Hematopoietic multipotent progenitor cell treated with erythropoietin and hydrocortisone succinate and interleukin-3 and kit ligand, for 8 days (in vitro differentiated cells): ENCODE data around the gene SGSM2.

Experiments
- DNase-seq: peaks from one replicate; pipeline ENCODE4 v3.0.0-alpha.2; 2015

SGSM2 gene

DNA sequence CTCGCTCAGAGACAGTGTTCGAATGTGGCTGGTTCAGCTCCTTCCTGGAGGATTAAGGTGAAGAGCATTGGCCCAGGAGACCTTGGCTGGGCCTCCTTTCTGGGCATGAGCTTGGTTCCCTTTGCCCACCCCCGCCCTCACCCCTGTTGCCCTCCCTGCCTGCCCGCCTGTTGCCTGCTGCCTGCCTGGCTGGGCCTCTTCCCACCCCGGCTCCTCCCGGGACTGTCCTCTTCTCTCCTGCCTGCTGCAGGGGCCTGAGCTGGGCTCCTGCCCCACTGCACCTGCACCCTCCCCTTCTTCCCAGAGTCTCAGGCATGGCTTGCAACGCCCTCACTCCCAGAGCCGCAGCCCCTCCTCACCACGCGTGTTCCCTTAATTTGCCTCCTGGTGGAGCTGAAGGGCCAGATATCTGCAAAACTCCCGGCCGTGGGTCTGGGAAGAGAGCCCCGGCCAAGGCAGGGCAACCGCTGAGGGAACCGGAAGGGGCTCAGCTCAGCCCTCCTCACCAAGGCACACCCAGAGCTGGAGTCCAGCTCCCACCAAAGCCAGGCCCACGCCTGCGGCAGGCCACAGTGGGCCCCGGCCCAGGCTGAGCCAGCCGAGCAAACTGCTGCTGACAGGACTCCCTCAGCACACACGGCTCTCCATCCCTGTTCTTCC is 32.4 kb downstream of the SGSM2 start:
- DNase-seq: no peak

DNA sequence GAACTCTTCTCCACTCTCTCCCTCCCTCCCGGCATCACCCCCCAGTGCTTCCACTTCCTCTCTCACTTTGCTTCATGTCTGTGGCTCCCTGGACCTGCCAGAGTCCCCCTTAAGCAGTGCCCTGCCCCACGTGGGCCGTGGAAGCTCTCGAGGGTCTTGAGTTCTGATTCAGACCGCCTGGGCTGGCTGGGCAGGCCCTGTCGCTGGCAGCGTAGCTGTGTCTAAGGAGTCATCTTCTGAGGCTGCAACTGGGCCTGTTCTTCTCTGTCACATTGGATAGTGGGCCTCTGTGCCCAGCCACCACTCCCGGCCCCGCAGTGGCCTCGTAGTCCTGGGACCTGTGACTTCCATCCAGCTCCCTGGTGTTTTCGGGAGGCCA is 32.9 kb downstream of the SGSM2 start:
- no peak for DNase-seq

DNA sequence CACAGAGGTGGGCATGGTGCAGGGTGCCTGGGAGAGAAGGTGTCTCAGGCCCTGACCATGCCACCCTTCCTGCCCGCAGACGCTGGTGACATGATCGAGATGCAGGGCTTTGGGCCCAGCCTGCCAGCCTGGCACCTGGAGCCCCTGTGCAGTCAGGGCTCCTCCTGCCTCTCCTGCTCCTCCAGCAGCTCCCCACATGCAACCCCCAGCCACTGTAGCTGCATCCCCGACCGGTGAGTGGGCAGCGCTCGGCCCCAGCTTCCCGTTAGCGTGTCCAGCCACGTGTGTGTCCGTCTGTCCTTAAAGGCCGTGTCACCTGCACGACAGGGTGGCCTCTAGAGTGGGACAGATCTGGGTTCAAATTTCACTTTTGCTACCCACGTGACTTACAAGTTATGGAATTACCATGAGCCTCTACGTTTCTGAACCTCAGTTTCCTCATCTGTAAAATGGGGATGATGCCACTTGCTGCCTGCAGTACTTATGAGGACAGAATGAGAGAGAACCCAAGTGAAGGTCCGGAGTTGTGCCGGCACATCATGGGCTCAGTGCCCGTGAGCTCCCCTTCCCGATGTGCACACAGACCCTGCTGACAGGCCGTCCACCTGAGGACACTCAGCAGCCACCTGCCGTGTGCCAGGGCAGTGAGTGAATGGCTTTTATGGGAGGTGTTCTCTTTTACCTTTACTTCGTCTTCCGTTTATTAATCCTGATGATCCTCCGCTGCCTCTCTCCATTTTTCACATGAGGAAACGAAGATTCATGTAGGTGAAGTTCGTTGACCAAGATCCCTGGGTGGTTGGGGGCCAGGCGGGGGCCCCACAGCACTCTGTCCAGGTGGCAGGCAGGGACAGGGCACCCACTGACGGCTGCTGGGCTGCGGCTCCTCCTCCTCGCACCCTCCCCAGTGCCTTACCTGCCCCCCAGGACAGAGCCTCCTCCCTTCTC is 34.2 kb downstream of the SGSM2 start:
- DNase-seq: no peak

DNA sequence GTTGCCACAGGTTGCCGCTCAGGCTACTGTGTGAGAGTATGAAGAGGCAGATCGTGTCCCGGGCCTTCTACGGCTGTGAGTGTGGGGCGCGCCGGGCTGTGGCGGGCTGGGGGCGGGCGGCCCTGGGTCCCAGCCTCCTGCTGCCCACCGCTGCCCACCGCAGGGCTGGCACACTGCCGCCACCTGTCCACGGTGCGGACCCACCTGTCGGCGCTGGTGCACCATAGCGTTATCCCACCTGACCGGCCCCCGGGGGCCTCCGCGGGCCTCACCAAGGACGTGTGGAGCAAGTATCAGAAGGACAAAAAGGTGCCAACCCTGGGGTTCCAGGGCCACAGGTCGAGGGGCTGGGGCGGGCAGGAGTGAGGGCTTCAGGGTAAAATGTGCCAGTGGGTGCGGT is 34.9 kb downstream of the SGSM2 start:
- no peak for DNase-seq

DNA sequence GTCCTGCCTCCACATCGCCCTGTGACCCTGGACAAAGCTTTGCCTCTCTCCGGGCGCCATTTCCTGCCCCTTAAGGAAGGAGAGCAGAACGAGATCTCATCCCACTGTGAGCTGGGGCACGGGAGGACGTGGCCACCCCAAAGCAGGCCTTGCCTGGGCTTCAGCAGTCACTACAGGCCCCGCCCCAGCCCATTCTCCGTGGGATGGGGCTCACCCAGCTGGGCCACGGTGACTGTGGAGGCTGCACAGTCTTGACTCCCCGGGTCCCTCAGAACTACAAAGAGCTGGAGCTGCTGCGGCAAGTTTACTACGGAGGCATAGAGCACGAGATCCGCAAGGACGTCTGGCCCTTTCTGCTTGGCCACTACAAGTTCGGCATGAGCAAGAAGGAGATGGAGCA is 35.4 kb downstream of the SGSM2 start:
- no peak for DNase-seq

DNA sequence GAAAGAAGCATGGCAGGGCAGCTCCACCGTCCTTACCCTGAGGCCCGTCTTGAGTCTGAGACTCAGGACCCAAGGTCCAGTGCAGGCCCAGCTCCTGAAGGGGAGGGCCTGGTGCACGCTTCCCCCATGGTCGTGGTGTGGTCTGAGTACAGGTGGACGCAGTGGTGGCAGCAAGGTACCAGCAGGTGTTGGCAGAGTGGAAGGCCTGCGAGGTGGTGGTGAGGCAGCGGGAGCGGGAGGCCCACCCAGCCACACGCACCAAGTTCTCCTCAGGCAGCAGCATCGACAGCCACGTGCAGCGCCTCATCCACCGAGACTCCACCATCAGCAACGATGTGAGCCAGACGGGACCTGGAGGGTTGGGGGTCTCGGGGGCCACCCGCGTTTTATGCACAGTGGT is 35.9 kb downstream of the SGSM2 start:
- no peak for DNase-seq

DNA sequence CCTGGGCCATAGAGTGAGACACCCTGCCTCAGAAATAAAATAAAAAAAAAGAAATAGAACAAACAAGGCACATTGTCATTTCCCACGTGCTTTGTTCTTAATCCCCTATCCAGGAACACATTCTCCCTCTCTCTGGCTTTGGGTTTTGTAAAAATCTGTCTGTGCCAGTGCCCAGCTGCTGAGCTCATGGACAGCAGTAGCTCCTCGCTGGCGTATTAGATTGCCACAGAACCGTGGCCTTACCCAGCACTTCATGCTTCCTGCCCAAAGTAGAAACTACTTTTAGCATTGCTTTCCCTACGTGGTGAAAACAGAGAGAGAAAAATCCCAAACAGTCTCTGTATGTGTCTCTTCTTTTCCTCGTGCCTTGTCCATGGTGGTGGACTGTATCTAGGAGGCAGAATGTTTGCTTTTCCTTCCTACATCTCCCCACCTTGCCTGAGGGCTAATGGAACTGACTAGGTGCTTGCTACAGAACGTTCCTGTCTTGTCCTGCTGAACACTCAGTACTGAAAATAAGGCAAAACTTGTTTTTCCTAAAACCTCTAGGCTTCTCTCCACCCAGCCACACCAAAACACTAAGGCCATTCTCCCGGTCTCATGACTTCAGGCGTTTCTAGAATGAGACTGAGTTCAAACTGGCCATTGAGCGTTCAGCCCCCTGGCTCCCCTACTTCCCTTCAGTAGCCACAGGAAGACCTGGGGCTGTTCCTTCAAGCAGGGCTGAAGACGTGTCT is 37.4 kb downstream of the SGSM2 start:
- no peak for DNase-seq

DNA sequence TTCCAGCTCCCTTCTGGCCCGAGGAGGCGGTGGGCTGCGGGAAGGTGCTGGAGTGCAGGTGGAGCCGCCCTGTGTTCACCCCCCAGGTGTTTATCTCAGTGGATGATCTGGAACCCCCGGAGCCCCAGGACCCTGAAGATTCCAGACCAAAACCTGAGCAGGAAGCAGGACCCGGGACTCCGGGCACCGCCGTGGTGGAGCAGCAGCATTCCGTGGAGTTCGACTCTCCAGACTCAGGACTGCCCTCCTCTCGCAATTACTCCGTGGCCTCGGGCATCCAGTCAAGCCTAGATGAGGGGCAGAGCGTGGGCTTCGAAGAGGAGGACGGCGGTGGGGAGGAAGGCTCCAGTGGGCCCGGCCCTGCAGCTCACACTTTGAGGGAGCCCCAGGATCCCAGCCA is 38.1 kb downstream of the SGSM2 start:
- no peak for DNase-seq

DNA sequence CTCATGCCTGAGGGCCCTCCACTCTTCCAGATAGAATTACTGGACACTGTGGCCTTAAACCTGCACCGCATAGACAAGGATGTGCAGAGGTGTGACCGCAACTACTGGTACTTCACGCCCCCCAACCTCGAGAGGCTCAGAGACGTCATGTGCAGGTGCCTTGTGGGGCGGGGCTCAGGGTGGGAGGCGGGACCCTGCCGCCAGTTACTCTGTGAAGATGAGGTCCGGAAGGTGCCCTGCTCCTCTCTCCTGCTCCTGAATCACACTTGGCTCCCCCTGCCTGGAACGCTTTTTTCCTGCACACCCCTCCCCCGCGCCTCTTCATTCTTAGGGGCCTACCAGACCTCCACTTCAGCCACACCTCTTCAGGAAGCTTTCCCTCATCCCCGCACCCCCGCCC is 38.8 kb downstream of the SGSM2 start:
- no peak for DNase-seq

DNA sequence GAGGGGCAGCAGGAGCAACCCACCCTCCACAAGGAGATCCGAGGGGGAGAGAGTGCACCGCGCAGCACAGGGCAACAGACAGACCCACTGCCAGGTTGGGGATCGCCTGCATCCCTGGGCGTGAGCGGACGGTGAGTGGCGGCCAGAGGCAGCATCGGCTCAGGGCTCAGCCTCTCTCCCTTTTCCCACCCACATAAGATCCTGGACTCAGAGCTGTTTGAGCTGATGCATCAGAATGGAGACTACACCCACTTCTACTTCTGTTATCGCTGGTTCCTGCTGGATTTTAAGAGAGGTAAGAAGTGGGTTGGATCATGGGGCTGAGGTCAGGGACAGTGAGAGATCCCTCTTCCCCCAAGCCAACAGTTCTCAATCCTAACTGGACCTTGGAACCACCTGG is 40.4 kb downstream of the SGSM2 start:
- DNase-seq: no peak

DNA sequence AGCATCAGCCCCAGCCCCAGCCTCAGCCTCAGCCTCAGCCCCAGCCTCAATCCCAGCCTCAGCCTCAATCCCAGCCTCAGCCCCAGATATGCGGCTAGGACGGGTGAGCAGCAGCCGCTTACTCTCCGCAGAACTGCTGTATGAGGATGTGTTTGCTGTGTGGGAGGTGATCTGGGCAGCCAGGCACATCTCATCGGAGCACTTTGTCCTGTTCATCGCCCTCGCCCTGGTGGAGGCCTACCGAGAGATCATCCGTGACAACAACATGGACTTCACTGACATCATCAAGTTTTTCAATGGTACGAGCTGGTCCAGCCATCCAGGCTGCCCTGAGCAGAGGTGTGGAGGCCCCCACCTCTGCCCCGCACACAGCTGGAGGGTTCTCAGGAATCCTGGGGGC is 41.6 kb downstream of the SGSM2 start:
- no peak for DNase-seq

DNA sequence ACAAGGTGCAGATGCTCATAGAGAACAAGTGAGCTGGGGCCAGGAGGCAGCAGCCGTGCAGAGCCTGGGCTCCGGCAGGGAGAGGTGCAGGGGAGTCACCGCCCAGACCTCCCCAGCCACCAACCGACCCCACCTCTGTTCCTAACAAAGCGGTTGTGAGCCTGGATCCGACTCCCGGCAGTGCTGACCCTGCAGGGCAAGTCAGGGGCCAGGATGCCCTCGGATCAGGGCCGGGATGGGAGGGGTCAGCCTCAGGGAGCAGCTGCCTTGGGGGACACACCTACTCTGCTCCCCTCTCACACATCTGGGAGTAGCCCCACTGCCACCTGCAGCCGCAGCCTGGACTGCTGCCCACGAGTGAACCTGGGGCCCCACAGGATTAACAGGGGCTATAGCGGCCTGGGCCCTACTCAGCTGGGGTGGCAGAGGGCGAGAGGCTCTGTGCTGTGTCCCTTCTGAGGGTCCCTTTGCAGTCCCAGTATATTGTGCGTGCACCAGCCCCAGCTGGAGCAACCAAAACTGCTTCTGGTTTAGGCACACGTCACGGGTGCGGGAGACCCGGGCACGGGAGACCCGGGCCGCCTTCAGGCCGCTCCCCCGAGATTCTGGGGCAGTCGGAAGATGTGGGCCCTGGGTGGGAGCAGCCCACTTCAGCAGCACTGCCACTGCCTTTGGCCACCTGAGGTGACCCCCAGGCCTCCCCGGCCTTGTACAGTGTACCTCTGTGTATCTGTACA is 42.4 kb downstream of the SGSM2 start:
- no peak for DNase-seq

DNA sequence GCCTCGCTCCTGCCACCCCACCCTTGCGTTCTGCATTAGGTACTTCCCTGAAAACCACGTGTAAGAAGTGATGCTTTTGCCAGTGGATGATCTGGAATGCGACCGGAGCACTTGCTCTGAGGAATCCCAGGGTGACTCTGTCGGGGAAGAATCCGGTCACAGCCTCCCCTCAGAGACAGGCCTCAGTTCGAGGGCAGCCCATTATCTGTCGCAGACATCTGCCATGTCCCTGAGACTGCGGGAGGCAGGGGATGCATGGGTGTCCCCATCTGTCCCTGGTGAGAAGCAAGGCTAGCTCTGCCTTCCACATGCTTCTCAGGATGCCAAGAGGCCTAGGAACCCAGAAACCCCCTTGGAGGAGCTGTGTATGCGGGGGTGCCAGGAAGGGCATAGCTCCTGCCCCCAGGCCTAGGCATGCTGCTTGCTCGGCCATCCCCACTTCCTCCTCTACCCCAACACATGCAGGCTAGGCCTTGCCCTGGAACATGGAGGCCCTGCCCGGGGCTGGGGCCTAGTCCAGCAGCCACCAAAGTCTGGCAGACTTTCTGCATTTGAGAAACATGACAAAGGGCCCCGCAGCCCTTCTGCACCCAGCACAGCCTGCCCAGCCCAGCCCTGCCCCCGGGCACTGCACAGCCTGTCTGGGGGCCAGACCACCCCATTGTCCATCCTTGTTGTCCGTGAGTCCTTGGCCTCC is 43.1 kb downstream of the SGSM2 start:
- peak; percentile 48 for DNase-seq

DNA sequence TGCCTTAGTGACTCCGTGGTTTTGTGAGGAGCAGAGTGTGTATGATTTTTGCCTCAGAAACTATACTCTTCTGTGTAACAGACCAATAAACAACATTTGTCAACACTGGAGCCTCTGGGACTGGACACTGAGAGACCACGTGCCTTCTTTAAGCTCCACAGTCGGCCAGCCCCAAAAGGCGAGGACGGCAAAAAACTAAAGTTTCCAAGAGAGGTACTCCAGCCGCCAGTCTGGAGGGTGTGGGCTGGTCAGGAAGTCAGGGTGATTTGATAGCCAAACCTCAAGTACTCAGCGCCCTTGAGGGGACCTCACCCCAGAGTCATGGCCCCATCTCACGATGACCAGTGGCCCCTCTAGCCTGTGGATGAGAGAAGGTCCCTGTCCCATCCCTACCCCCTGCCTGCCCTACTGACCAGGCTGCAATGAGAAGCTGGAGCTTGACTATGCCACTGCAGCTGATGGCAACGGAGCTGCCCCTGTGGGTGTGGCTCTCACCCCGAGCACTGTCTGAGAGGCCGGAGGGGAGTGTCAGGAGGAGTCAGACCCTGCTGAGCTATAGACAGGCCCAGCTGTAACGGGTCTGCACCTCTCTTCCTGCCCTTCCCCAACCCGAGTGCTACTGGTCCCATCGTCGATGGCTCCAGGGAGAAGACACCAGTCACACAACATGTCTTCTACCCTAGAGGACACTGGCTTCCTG is 43.8 kb downstream of the SGSM2 start:
- peak; percentile 34 for DNase-seq

DNA sequence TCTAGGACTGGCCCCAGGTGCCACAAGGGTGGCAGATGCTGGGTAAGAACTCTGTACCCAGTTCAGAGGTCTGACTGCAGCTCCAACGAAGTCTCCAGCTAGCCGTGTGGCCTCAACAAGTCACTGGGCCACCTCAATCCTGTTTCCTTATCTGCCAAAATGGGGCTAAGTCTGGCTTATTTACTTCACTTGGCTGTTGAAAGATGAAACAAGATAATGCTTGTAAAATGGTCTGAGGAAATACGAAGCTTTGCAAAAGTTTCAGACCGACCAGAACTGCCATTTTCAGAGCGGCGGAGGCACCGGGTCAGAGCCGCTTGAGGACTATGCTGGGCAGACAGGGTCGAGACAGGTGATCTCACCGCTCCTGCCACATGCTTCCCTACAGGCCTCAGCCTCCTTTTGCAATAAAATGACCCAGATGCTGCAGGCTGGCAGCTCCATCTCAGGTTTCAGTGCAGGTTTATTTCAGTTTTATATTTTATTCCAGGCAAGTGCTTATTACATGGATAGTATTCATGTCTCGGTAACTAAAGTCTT is 46.4 kb downstream of the SGSM2 start:
- no peak for DNase-seq

DNA sequence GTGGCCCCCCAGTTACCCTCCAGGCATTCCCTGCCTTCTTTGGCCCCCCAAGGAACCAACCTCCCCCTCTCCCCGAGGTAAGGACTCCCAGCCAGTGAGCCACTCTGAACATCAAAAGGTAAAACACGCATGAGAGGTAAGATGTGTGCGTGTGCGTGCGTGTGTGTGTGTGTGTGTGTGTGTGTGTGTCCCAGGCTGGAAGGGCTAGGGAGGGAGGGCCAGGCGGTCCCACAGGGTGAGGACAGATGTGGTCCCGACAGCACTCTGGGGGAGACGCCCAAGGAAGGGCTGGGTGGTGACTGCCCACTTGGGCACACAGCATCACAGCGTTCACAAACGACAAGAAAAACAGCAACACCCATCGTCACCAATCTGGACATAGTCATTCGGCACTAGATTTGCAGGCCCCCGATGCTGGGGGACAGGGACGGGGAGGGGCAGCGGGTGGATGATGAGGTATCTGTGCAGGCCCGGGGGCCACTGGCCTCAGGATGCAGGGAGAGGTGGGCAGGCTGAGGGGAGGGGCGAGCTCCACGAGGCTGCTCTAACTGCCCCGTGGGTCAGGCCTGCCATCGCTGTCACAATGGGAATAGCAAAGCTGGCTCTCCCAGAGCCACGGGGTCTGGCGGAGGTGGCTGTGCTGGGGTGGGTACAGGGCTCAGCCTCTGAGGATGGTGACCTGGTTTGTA is 47.3 kb downstream of the SGSM2 start:
- DNase-seq: no peak

DNA sequence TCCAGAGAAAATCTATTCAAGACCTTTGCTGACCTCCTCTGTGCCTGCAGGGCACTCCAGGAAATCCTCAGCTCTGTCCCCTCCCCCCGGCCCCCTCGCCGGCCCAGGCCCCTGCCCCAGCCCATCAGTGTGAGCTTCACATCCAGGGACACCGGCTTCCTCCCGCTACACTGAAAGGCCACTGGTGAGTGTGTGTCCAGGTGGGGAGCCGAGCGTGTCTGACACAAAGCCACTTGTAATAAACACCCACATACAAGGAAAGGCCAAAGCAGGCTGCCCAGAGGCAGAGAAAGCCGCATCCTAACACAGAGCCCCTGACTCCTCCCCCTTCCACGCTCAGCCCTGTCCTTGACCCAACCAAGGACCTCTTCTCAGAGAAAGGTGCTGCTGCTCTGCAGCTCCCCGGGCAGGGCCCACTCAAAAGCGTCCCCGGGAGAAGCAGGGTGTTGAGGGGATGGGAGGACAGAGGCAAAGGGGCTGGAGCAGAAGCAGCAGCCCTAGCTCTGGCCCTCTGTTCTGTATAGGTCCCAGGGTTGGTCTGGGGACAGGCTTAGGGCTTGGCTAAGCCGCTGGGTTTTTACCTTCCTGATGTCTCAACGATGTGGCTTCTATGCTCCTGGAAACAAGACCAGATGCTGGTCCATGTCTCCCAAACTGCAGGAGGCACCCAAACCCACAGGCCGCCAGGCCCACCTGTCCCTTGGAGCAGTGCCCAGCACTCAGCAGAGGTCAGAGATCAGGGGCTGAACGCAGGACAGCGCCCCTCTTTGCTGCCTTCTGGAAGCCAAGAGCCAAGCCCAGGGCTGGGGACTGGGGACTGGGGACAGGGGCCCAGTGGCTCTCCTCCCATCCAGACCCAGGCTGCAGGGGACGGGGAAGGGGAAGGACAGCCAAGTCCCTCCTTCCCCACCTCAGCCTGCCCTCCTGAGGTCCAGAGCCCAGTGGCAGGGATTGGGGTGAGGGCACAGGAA is 48.2 kb downstream of the SGSM2 start:
- no peak for DNase-seq

DNA sequence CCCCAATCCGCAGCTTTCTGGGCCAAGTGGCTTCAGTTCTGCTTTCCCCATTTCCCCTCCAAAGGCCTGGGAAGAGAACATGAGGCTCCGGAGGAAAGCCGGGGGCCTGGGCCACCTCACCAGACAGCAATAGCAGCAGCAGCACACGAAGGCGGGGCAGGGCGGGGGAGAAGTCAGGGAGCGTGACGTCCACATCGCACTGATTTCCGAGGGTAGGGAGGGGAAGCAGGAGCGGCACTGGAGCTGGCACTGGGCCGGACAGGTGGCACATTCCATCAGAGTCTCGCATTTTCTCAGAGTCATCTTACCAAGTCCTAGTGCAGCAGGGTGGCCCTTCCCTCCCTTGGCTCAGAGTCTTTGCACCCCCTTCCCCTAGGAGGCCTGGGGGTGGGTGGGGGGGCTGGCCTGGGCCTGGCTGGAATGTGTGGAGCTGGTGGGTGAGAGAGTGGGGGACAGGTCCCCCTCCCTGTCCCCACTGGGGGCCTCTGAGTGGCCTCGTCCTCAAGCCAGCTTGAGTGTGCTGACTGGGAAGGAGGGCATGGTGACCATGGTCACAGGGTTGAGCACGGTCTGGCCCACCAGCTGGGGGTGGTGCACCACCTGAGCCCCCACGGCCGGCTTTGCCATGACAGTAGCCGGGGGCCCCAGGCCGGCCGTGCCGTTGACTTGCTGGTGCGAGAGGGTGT is 49.2 kb downstream of the SGSM2 start:
- no peak for DNase-seq
